Kidney (tissue), 14 donors: Measurements from ENCODE around the gene DTNBP1. TPM values are rescaled to one million over a fixed set of nuclear protein-coding genes. Genes with fewer than 3 reads are reported as not detected.

Experiments
- DNase-seq, 5 donors: peaks; one replicate each; pipeline ENCODE4 v3.0.0-alpha.2; 2013 to 2020
- FAIRE-seq: peaks from 2 replicates; lab custom pipeline; 2012; peaks lifted over from hg19 to GRCh38; lab: Jason Lieb, UNC
- H3K27ac ChIP-seq, 2 donors: one replicate each; pipeline ENCODE4 v1.7.0; 2013; ENCODE audit warnings: low read depth in 2 of 2, low read length in 2 of 2, inconsistent platforms in 1 of 2
- H3K27me3 ChIP-seq: one replicate; pipeline ENCODE4 v1.7.1; 2013; ENCODE audit warnings: low read length, inconsistent platforms; ENCODE audit not compliant: control insufficient read depth, insufficient read depth
- H3K36me3 ChIP-seq, 3 donors: one replicate each; pipeline versions ENCODE4 v1.7.0 to v1.7.1; 2013; ENCODE audit warnings: low read length in 3 of 3, control low read depth in 1 of 3, inconsistent platforms in 1 of 3; ENCODE audit not compliant: insufficient read depth in 3 of 3, control insufficient read depth in 2 of 3
- H3K4me1 ChIP-seq, 3 donors: one replicate each; pipeline versions ENCODE4 v1.7.0 to v1.7.1; 2013; ENCODE audit warnings: low read length in 3 of 3, inconsistent platforms in 1 of 3, low read depth in 1 of 3; ENCODE audit not compliant: control insufficient read depth in 2 of 3, insufficient read depth in 2 of 3
- H3K4me3 ChIP-seq, 3 donors: one replicate each; pipeline versions ENCODE4 v1.7.0 to v1.8.1; 2013; ENCODE audit warnings: low read length in 3 of 3, control low read depth in 1 of 3, inconsistent platforms in 1 of 3
- H3K9ac ChIP-seq, 3 donors: one replicate each; pipeline versions ENCODE4 v1.7.0 to v1.7.1; 2013; ENCODE audit warnings: low read length in 3 of 3, control low read depth in 1 of 3, inconsistent platforms in 1 of 3
- H3K9me3 ChIP-seq, 3 donors: one replicate each; pipeline versions ENCODE4 v1.7.0 to v1.7.1; 2013; ENCODE audit warnings: low read length in 3 of 3, control low read depth in 1 of 3, inconsistent platforms in 1 of 3; ENCODE audit not compliant: control insufficient read depth in 2 of 3, insufficient read depth in 1 of 3
- intact Hi-C: fragments of 100-400 bp; cut with DNase I; formaldehyde crosslinking; loops from one replicate; pipeline ENCODE4 v1.11.1; 2022
- polyA plus RNA-seq: library from polyadenylated mRNA; stranded (reverse); fragments of 350-450 nt; fragmentation: Illumina TruSeq; extraction: RNeasy Lipid Tissue Mini Kit (QIAGEN cat#74804); gene quantifications from one replicate; pipeline ENCODE4 v1.2.3, GENCODE V29; 2014; ENCODE audit warnings: low read depth, low replicate concordance; ENCODE audit not compliant: insufficient read depth
- total RNA-seq: library from RNA; stranded (reverse); fragmentation: NEBNext Ultra II Directional; extraction: Animal tissue kit (Norgen Biotek cat#: 25700); gene quantifications from one replicate; pipeline ENCODE4 v1.2.1, GENCODE V29; 2021
- TF ChIP-seq, protein P1 (sequence below): IDR thresholded peaks from 3 replicates; pipeline ENCODE4 v1.5.1; 2012; ENCODE audit warnings: mild to moderate bottlenecking, moderate library complexity, borderline replicate concordance; ENCODE audit not compliant: insufficient read depth; ENCODE audit errors: extremely low read depth
- donor health status: control.
- donor health status: control.
- donor health status: control.
- donor health status: control.
- donor health status: control.
- donor health status: DM: yes; HTN: yes; CAD: no.
- donor health status: Normal renal cell carcinoma (clear cell type).

Gene DTNBP1
- total and polyA plus RNA-seq, 2 donors from 2014 or later, result 25.2 to 36.2 TPM

DNA sequence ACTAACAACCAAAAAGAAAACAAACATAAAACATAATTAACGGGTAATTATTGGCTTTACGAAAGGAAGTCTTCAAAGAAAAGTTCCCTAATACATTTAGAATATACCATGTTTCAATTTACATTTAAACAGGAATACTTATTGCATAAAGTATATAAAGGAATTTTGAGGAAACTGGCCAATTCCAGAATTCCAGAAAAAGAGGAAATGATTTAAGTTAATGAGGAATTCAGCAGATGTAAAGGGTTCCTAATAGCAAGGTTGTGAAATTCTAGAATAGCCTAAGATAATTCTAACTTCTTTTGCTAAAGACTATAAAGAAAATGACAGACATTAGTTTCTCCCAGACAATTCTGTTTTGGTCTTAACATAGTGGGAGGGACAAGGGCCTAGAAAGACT lies 35.0 kb downstream of the DTNBP1 start:
- no peak overlapping the region for H3K27ac ChIP-seq
- DNase-seq, result no peak
- no peaks in the 10 kb centered on the region for H3K36me3 ChIP-seq
- no peaks in the 10 kb centered on the region for H3K9me3 ChIP-seq
- intact Hi-C loops, result no loop called here
- FAIRE-seq, result peak; percentile 65
- TF ChIP-seq, protein P1, sequence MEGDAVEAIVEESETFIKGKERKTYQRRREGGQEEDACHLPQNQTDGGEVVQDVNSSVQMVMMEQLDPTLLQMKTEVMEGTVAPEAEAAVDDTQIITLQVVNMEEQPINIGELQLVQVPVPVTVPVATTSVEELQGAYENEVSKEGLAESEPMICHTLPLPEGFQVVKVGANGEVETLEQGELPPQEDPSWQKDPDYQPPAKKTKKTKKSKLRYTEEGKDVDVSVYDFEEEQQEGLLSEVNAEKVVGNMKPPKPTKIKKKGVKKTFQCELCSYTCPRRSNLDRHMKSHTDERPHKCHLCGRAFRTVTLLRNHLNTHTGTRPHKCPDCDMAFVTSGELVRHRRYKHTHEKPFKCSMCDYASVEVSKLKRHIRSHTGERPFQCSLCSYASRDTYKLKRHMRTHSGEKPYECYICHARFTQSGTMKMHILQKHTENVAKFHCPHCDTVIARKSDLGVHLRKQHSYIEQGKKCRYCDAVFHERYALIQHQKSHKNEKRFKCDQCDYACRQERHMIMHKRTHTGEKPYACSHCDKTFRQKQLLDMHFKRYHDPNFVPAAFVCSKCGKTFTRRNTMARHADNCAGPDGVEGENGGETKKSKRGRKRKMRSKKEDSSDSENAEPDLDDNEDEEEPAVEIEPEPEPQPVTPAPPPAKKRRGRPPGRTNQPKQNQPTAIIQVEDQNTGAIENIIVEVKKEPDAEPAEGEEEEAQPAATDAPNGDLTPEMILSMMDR, result no peak
- H3K9ac ChIP-seq, result no peak overlapping the region
- no peak overlapping the region for H3K4me3 ChIP-seq
- peaks cover 0 to 18% (median 7%) of the 10 kb centered on the region in 3 donors for H3K4me1 ChIP-seq
- no peaks in the 10 kb centered on the region for H3K27me3 ChIP-seq

DNA sequence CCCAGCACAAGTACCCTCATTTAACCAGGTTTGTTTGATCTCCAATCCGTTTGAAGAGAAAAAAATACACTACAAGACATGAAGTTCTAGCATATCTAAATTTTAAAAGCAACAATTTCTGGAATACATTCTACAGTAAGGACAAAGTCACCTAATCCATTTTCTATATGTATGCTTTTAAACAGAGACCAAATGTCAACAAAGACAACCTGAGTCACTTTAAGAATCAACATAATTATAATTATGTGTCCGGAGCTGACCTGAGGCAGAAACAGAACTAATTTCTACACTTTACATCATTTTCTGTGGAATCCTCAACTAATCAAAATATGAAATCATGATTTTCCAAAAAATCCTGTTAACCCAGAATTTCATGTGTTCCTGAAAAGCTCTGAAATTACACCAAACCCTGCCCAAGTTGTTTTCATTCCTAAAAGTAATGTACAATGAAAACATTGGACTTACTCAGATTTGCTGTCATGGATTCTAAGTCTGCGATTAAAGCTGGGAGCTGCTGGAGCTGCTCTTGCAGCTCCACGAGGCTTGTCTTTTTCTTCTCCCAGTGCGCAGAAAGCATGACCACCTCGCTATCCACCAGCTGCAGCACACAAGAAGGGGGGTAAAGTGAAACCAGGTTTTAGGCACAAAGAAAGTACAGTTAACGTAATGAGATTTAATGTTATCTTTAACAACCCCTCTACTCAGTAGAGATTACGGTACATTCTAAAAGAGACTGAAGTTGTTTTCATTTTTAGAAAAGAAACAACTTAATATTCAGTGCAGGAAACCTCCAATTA lies 35.8 kb downstream of the DTNBP1 start:
- H3K9ac ChIP-seq, result no peak overlapping the region
- peak in 2 of 5 donors; percentile 47 to 53 for DNase-seq

DNA sequence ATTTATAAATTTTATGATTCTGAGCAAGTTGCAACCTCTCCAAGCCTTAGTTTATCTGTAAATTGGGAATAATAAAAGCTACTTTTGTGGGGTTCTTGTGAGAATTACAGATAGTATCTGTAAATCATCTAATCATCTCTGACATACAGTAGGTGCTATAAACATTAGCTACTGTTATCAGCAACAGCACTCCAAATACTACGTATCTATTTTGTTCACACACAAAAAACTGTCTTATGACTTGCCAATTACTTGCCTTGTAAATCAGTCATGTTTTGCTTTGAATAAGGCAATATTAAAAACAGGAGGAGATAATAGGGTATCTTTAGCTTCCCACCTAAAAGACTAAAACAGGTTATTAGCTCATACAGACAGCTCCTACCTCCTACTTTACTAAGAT lies 36.7 kb downstream of the DTNBP1 start:
- Histone ChIP-seq H3K9ac (no peak overlapping the region), H3K36me3 (no peaks in the 10 kb centered on the region), H3K4me1 (peaks cover 0 to 26% (median 10%) of the 10 kb centered on the region in 3 donors), H3K9me3 (no peaks in the 10 kb centered on the region), H3K27me3 (no peaks in the 10 kb centered on the region), H3K27ac (no peak overlapping the region), H3K4me3 (no peak overlapping the region)
- DNase-seq (no peak), FAIRE-seq (no peak)
- intact Hi-C loops, result no loop called here
- TF ChIP-seq, protein P1, result no peak

More for the DNA sequence above, 35.8 kb downstream of the DTNBP1 start:
- intact Hi-C loops, result no loop called here
- no peaks in the 10 kb centered on the region for H3K9me3 ChIP-seq
- no peak for FAIRE-seq
- H3K27ac ChIP-seq, result no peak overlapping the region
- H3K4me1 ChIP-seq, result peaks cover 0 to 24% (median 8%) of the 10 kb centered on the region in 3 donors
- H3K27me3 ChIP-seq, result no peaks in the 10 kb centered on the region
- TF ChIP-seq, protein P1, result no peak
- no peak overlapping the region for H3K4me3 ChIP-seq
- no peaks in the 10 kb centered on the region for H3K36me3 ChIP-seq
